22Rv1 (cell line): ENCODE data around the gene RPL26.

Experiments
- CTCF ChIP-seq: fragments of 450-650 bp; IDR thresholded peaks from 2 replicates; pipeline ENCODE4 v1.5.1; 2017; ENCODE audit warnings: mild to moderate bottlenecking
- ZFX ChIP-seq: fragments of 450-650 bp; IDR thresholded peaks from 2 replicates; pipeline ENCODE4 v1.6.1; 2017; ENCODE audit warnings: antibody characterized with exemption, borderline replicate concordance

- TF ChIP-seq CTCF = no peak
- TF ChIP-seq ZFX = no peak
These were observed 13.0 kb downstream of the RPL26 start for GRCh38 chr17:8369944-8370343.
